Gastrocnemius medialis (tissue), 4 donors: Measurements from ENCODE around the gene RXRA.

Source experiments
- CTCF ChIP-seq, 5 experiments: fragments of 450-650 bp in 3 of 5; fragments of 200-600 bp in 2 of 5; sonication (generic) in 2 of 5; IDR thresholded peaks in 4 of 5; conservative IDR thresholded peaks in 1 of 5; 1 replicate in 4 of 5; 2 replicates in 1 of 5; pipeline ENCODE4 v1.5.1; 2016 to 2019; ENCODE audit warnings: antibody characterized with exemption in 5 of 5, mild to moderate bottlenecking in 3 of 5, moderate library complexity in 3 of 5
- POLR2A ChIP-seq, 2 donors: fragments of 450-650 bp; IDR thresholded peaks; one replicate each; pipeline ENCODE4 v1.6.1; 2017; ENCODE audit warnings: antibody characterized with exemption in 2 of 2, mild to moderate bottlenecking in 2 of 2, moderate library complexity in 2 of 2

GRCh38 chr9:134291452-134291881 lies 34.8 kb upstream of the RXRA start:
- TF ChIP-seq CTCF (IDR thresholded peaks at IDR 0.05 in 4 of 5, conservative IDR thresholded peaks at IDR 0.05 in 1 of 5) = no peak
- TF ChIP-seq POLR2A (IDR thresholded peaks at IDR 0.05) = no peak
